HepG2 (cell line): ENCODE results near the gene SLC10A1. TPM values are rescaled to one million over a fixed set of nuclear protein-coding genes. Genes with fewer than 3 reads are reported as not detected.
"Not testable (repeated sequence)": the region's sequence is repeated elsewhere in the genome, so short reads cannot be mapped to it uniquely, and the experiment has no call there.

Experiments
- ATAC-seq: fragments of 200-7000 bp; cut with Tn5 transposase; 3 replicates; pipeline ENCODE4 v1.9.1; 2020; ENCODE audit warnings: mild to moderate bottlenecking, moderate library complexity
- BruUV-seq: library from RNA; stranded (reverse); fragments of 400-500 nt; replicated peaks from 2 replicates; lab custom pipeline; 2021; lab: Mats Ljungman, UMichigan
- CTCF ChIA-PET: fragments of 300-600 bp; formaldehyde crosslinking; extraction: SDS; loops from one replicate; lab custom pipeline; 2021; ENCODE audit warnings: low total read pairs, inconsistent platforms, low intra/inter-chr PET ratio; lab: Yijun Ruan, JAX
- POLR2A ChIA-PET: fragments of 350-600 bp; sonication (Branson Sonifier 250); formaldehyde crosslinking; loops from one replicate; lab custom pipeline; 2020; ENCODE audit warnings: antibody characterized with exemption, inconsistent platforms; lab: Yijun Ruan, JAX
- DNase-seq: peaks from one replicate; pipeline ENCODE4 v3.0.0-alpha.2; 2015; ENCODE audit warnings: low spot score
- FAIRE-seq: peaks from 3 replicates; lab custom pipeline; 2011; peaks lifted over from hg19 to GRCh38; lab: Jason Lieb, UNC
- H2AFZ ChIP-seq: one replicate; pipeline ENCODE4 v1.6.1; 2011; ENCODE audit warnings: low read length, inconsistent platforms
- H3K27ac ChIP-seq: fragments of 300-600 bp; 3 replicates; pipeline ENCODE4 v1.8.0; 2011; ENCODE audit warnings: mixed run types, mild to moderate bottlenecking, mixed read lengths, low read length, inconsistent platforms; ENCODE audit not compliant: insufficient read depth; ENCODE audit errors: extremely low read length
- H3K27me3 ChIP-seq, 2 experiments: fragments of 200-600 bp in 1 of 2; 2 replicates in 1 of 2; 3 replicates in 1 of 2; pipeline versions ENCODE4 v1.6.0 to v1.8.0; 2011; ENCODE audit warnings: low read length in 2 of 2, mild to moderate bottlenecking in 2 of 2, moderate library complexity in 2 of 2, inconsistent platforms in 1 of 2; ENCODE audit not compliant: insufficient read depth in 2 of 2, control insufficient read depth in 1 of 2
- H3K36me3 ChIP-seq, 2 experiments: fragments of 200-600 bp in 1 of 2; replicated peaks in 1 of 2; 2 replicates in 1 of 2; 3 replicates in 1 of 2; pipeline versions ENCODE4 v1.5.1 to v1.8.0; 2011; ENCODE audit warnings: low read length in 2 of 2, inconsistent platforms in 1 of 2; ENCODE audit not compliant: insufficient read depth in 2 of 2, control insufficient read depth in 1 of 2
- H3K4me1 ChIP-seq: 2 replicates; pipeline ENCODE4 v1.5.1; 2012; ENCODE audit warnings: low read length, inconsistent platforms; ENCODE audit not compliant: insufficient read depth
- H3K4me2 ChIP-seq: 2 replicates; pipeline ENCODE4 v1.6.0; 2011; ENCODE audit warnings: low read depth, low read length, inconsistent platforms
- H3K4me3 ChIP-seq, 3 experiments: fragments of 200-600 bp in 1 of 3; sonication (generic), shearing (Covaris generic) in 1 of 3; replicated peaks in 1 of 3; 2 replicates each; pipeline ENCODE4 v1.5.1; 2011 to 2016; ENCODE audit warnings: low read length in 3 of 3, inconsistent platforms in 2 of 3, low read depth in 2 of 3, mild to moderate bottlenecking in 2 of 3, control low read depth in 1 of 3, mixed read lengths in 1 of 3; ENCODE audit not compliant: insufficient read depth in 1 of 3
- H3K79me2 ChIP-seq: one replicate; pipeline ENCODE4 v1.6.1; 2011; ENCODE audit warnings: low read length, inconsistent platforms; ENCODE audit not compliant: insufficient read depth
- H3K9ac ChIP-seq: 2 replicates; pipeline ENCODE4 v1.6.0; 2011; ENCODE audit warnings: mild to moderate bottlenecking, low read depth, low read length, inconsistent platforms; ENCODE audit not compliant: insufficient read depth
- H3K9me3 ChIP-seq: 2 replicates; pipeline ENCODE4 v1.5.1; 2012; ENCODE audit warnings: mild to moderate bottlenecking, low read length
- H4K20me1 ChIP-seq: 2 replicates; pipeline ENCODE4 v1.6.0; 2011; ENCODE audit warnings: inconsistent platforms, mild to moderate bottlenecking, low read length, moderate library complexity; ENCODE audit not compliant: insufficient read depth
- RFX5 ChIP-seq: IDR thresholded peaks from 2 replicates; pipeline ENCODE4 v1.6.1; 2011; ENCODE audit warnings: low read depth, low read length, improper control_type of control experiment
- ZFP62 ChIP-seq: sonication (generic); formaldehyde crosslinking; IDR thresholded peaks from 2 replicates; pipeline ENCODE4 v1.4.0; 2020; ENCODE audit warnings: missing genetic modification reagents
- WGBS: methylation state at CpG from one replicate; pipeline ENCODE4 v1.1.6; 2017; ENCODE audit warnings: low lambda C conversion rate; 5-methylcytosine and 5-hydroxymethylcytosine counted together
- in situ Hi-C: cut with HindIII; loops from 2 replicates; pipeline ENCODE4 v1.10.0; 2017; ENCODE audit warnings: low pct_unique_long_range_greater_than_20kb; ENCODE audit not compliant: extremely low pct_ligation_motif_present
- intact Hi-C: fragments of 100-400 bp; cut with micrococcal nuclease; formaldehyde crosslinking; loops from one replicate; pipeline ENCODE4 v1.10.0; 2022; ENCODE audit not compliant: unreplicated experiment
- polyA plus RNA-seq, 8 experiments: library from polyadenylated mRNA; depleted of rRNA in 3 of 8; stranded (reverse) in 7 of 8; unstranded in 1 of 8; fragments of >200 nt; fragmentation: Illumina TruSeq in 4 of 8; extraction: Trizol in 4 of 8; gene quantifications; 2 replicates each; pipeline versions ENCODE4 v1.2.1 to v1.2.3, GENCODE V29; 2011 to 2016; ENCODE audit warnings: low read depth in 4 of 8, missing spikeins in 1 of 8, mixed read lengths in 1 of 8; ENCODE audit not compliant: insufficient read depth in 1 of 8
- total RNA-seq, 5 experiments: library from RNA; depleted of rRNA; stranded (reverse); fragments of >200 nt; fragmentation: Illumina TruSeq; extraction: Trizol; gene quantifications; 2 replicates each; pipeline ENCODE4 v1.2.3, GENCODE V29; 2016; ENCODE audit warnings: low read depth in 1 of 5

SLC10A1 gene
- total and polyA plus RNA-seq, 2 of the 13 experiments (the other 11 are each of a cell fraction or from before 2014, with no cell fraction given): 0.17 TPM; not detected in 1

- not testable (repeated sequence) for H2AFZ ChIP-seq, H3K9ac ChIP-seq, H4K20me1 ChIP-seq, H3K9me3 ChIP-seq, DNase-seq, H3K4me3 ChIP-seq, H3K27ac ChIP-seq, H3K4me2 ChIP-seq, FAIRE-seq, H3K36me3 ChIP-seq, H3K27me3 ChIP-seq, ATAC-seq, H3K79me2 ChIP-seq, BruUV-seq
- POLR2A ChIA-PET: interaction anchor here (0.7 to 2.3 kb wide), 2 partner anchors 35 to 190 kb away, joined by 4 to 11 read pairs; partner anchors contain the start of gene SRSF5
- CTCF ChIA-PET: interaction anchor here (1.6 to 2.3 kb wide), 3 partner anchors 86 to 296 kb away, joined by 4 to 9 read pairs (median 6); no protein-coding TSS in a partner anchor
- H3K4me1 ChIP-seq: peaks cover 26% of the 10 kb centered on the region
- intact Hi-C loops: loop anchor here (1.0 to 5.0 kb wide), 4 partner anchors 81 to 585 kb away; no protein-coding TSS in a partner anchor
- in situ Hi-C loops: loop anchor here (10.0 kb wide), 1 partner anchor 583 kb away; no protein-coding TSS in a partner anchor
- 61% methylated on average over 8 of the region's 8 CpGs for WGBS
Measured at GRCh38 chr14:69731919-69732598, 65.0 kb downstream of the SLC10A1 start.

GRCh38 chr14:69727860-69728259 lies 69.2 kb downstream of the SLC10A1 start:
- Histone ChIP-seq H3K27ac (no peak overlapping the region), H2AFZ (peak overlapping the region; percentile 37), H3K79me2 (no peaks in the 10 kb centered on the region), H3K4me3 (peak overlapping the region in 1 of 3 experiments; percentile 70; a peak in 2 of 6 replicates), H3K9me3 (no peaks in the 10 kb centered on the region), H3K27me3 (peaks cover 0 to 4% of the 10 kb centered on the region in 2 experiments; a peak in 4 of 5 replicates), H3K9ac (no peak overlapping the region), H3K36me3 (no peaks in the 10 kb centered on the region), H3K4me2 (peak overlapping the region; percentile 92), H4K20me1 (no peaks in the 10 kb centered on the region), H3K4me1 (peaks cover 35% of the 10 kb centered on the region)
- in situ Hi-C loops (loop anchor here (5.0 to 10.0 kb wide), 3 partner anchors 121 to 304 kb away; no protein-coding TSS in a partner anchor), intact Hi-C loops (loop anchor here (1.0 kb wide), 1 partner anchor 125 kb away; no protein-coding TSS in a partner anchor)
- BruUV-seq: no TSS peak
- DNase-seq (no peak), FAIRE-seq (no peak), ATAC-seq (no peak; the same call in 2 of the 3 replicates)
- CTCF ChIA-PET: interaction anchor here (1.3 to 3.9 kb wide), 3 partner anchors 124 to 147 kb away, joined by 6 to 34 read pairs (median 33); no protein-coding TSS in a partner anchor
- POLR2A ChIA-PET: no interaction called here
- no peak for TF ChIP-seq ZFP62 (CRISPR knock-in tag)
- TF ChIP-seq RFX5: peak; percentile 82
- 70% methylated on average over 4 of the region's 4 CpGs for WGBS
